IPS-20b (cell line): ENCODE measurements around the gene CPXM2.
A peak's percentile ranks its signal among the peaks of the same experiment; 100 is the strongest.

Experiments
- H3K27ac ChIP-seq: one replicate; pipeline ENCODE4 v1.5.1; 2013; ENCODE audit warnings: low read length
- H3K27me3 ChIP-seq: 2 replicates; pipeline ENCODE4 v1.6.1; 2013; ENCODE audit warnings: mild to moderate bottlenecking, low read length, inconsistent platforms; ENCODE audit not compliant: insufficient read depth
- H3K36me3 ChIP-seq: 2 replicates; pipeline ENCODE4 v1.6.1; 2013; ENCODE audit warnings: low read depth, mild to moderate bottlenecking, inconsistent platforms, low read length, moderate library complexity; ENCODE audit not compliant: insufficient read depth
- H3K4me1 ChIP-seq: 2 replicates; pipeline ENCODE4 v1.6.1; 2013; ENCODE audit warnings: mild to moderate bottlenecking, control low read depth, inconsistent platforms, low read length, moderate library complexity; ENCODE audit not compliant: insufficient read depth
- H3K4me3 ChIP-seq: 2 replicates; pipeline ENCODE4 v1.5.1; 2013; ENCODE audit warnings: mild to moderate bottlenecking, low read length, inconsistent platforms
- H3K9ac ChIP-seq: 2 replicates; pipeline ENCODE4 v1.6.1; 2013; ENCODE audit warnings: low read depth, mild to moderate bottlenecking, inconsistent platforms, low read length, moderate library complexity
- H3K9me3 ChIP-seq: 2 replicates; pipeline ENCODE4 v1.6.1; 2013; ENCODE audit warnings: mild to moderate bottlenecking, low read depth, low read length, inconsistent platforms; ENCODE audit not compliant: insufficient read depth

Gene CPXM2

DNA sequence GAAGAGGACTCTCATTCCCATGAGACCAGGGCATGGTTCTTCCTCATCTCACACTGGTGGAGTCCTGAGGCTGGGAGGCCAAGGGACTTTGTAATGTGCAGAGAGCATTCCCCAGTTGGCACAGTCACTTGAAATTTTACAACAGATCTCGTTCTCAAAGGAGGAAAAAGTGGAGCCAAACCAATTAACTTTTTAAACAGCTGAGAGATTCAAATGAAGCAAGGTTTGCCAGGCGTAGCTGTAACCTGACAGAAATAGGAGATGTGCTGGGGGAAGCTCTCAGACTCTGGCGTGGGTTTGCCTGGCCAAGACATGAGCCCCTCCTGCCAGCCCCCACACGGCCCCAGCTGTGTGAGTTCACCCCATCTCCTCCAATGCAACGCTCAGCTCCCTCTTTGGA lies 12.0 kb upstream of the CPXM2 start:
- Histone ChIP-seq H3K4me3 (no peak overlapping the region), H3K4me1 (no peaks in the 10 kb centered on the region; the same call in 1 of the 2 replicates)

DNA sequence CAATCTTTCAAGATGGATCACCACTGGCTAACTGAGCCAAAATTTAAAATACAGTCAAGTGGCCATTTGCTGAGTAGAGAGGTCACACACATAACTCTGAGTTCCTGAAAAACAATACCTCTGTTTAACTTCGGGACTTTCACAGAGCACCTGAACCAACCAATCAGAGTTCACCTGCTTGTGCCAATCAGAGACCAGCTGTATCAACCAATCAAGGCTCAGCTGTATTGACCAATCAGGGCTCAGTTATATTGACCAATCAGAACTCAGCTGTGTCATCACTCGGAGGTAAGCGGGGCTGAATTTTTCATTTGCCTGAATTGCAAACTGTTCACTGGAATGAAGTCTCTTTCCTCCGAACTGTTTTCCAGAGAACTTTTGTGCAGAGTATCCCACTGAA lies 10.0 kb upstream of the CPXM2 start:
- no peaks in the 10 kb centered on the region for H3K36me3 ChIP-seq
- H3K27me3 ChIP-seq, result no peaks in the 10 kb centered on the region
- H3K4me1 ChIP-seq, result no peaks in the 10 kb centered on the region; the same call in 1 of the 2 replicates
- H3K9me3 ChIP-seq, result peaks cover 12% of the 10 kb centered on the region; the same call in 1 of the 2 replicates
- no peak overlapping the region for H3K27ac ChIP-seq
- H3K4me3 ChIP-seq, result no peak overlapping the region
- H3K9ac ChIP-seq, result no peak overlapping the region

More for the DNA sequence above, 12.0 kb upstream of the CPXM2 start:
- H3K27ac ChIP-seq, result no peak overlapping the region
- no peak overlapping the region for H3K9ac ChIP-seq
- peaks cover 12% of the 10 kb centered on the region; the same call in 1 of the 2 replicates for H3K9me3 ChIP-seq
- no peaks in the 10 kb centered on the region; the same call in 1 of the 2 replicates for H3K27me3 ChIP-seq
- no peaks in the 10 kb centered on the region for H3K36me3 ChIP-seq

DNA sequence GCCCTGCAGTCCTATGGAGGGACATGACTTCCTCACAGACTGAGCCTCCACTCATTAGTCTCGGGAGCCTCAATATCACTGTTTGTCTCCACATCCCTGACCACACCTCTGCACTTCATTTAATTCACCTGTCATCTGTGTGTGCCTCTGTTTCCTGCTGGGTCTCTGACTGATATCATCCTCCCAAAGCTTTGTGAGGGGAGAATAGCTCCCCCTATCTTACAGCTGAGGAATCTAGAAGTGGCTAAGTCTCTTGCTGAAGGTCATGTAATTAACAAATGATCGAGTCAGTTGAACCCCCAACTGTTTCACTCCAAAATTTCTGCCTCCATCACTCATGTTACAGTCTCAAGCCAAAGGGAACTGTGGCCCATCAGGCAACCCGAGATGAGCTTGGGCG lies 5.5 kb upstream of the CPXM2 start:
- H3K27ac ChIP-seq, result no peak overlapping the region

GRCh38 chr10:123896246-123896927 lies 4.8 kb upstream of the CPXM2 start:
- Histone ChIP-seq H3K4me1 (peaks cover 5% of the 10 kb centered on the region), H3K36me3 (no peaks in the 10 kb centered on the region), H3K27ac (no peak overlapping the region), H3K9ac (no peak overlapping the region), H3K27me3 (peaks cover 30% of the 10 kb centered on the region), H3K9me3 (peaks cover 12% of the 10 kb centered on the region; the same call in 1 of the 2 replicates), H3K4me3 (no peak overlapping the region)

More for the DNA sequence above, 5.5 kb upstream of the CPXM2 start:
- peaks cover 12% of the 10 kb centered on the region; the same call in 1 of the 2 replicates for H3K9me3 ChIP-seq
- H3K4me3 ChIP-seq, result no peak overlapping the region
- H3K4me1 ChIP-seq, result peaks cover 2% of the 10 kb centered on the region
- peaks cover 25% of the 10 kb centered on the region for H3K27me3 ChIP-seq
- H3K36me3 ChIP-seq, result no peaks in the 10 kb centered on the region
- H3K9ac ChIP-seq, result no peak overlapping the region

- Histone ChIP-seq H3K9me3 (no peaks in the 10 kb centered on the region), H3K4me3 (no peak overlapping the region), H3K36me3 (no peaks in the 10 kb centered on the region), H3K4me1 (peaks cover 9% of the 10 kb centered on the region), H3K9ac (no peak overlapping the region), H3K27me3 (peaks cover 48% of the 10 kb centered on the region), H3K27ac (no peak overlapping the region)
Observed at GRCh38 chr10:123893651-123894050, 2.0 kb upstream of the CPXM2 start.

DNA sequence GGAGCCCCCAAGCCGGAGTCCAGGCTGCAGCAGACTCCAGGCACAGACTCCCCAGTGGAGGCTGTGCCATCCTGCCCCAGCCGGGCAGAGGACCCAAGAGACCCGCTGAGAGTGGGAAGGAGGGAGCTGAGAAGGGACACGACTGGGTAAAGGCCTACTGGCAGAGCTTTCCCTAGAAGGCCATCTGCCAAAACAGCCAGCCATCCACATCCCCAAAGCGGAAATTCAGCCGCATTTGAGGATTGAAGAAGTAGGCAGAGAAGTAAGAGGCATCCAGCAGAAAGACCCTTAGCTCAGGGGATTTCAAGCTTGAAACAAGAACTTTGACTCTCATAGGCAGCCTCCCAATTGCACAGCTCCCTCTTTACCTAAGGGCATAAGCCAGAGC lies 857 bp downstream of the CPXM2 start:
- Histone ChIP-seq H3K4me3 (peak overlapping the region; percentile 65), H3K36me3 (no peaks in the 10 kb centered on the region), H3K9me3 (no peaks in the 10 kb centered on the region), H3K27ac (no peak overlapping the region), H3K4me1 (peaks cover 14% of the 10 kb centered on the region), H3K9ac (peak overlapping the region; percentile 46; the same call in 1 of the 2 replicates), H3K27me3 (peaks cover 48% of the 10 kb centered on the region)

DNA sequence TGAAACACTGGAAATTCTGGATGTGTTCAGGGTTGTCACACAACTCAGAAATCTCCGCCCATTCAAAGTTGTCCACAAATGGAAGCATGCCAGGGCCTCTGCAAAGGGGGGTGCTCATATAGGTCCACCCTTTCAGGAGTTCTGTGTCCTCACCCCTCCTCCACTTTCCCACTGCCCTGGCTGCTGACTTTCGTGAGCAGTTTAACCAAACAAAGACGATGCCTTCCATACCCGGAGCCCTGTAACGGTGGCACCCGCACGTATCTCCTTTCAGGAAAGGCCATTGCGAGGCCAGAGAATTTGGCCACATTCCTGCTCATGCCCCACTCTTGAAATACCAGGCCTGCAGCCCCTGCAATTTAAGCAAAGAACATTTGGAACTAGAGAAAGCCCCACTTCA lies 1.4 kb downstream of the CPXM2 start:
- Histone ChIP-seq H3K4me1 (peaks cover 14% of the 10 kb centered on the region), H3K4me3 (peak overlapping the region; percentile 65; the same call in 1 of the 2 replicates), H3K36me3 (no peaks in the 10 kb centered on the region)

GRCh38 chr10:123889821-123890220 lies 1.8 kb downstream of the CPXM2 start:
- Histone ChIP-seq H3K27me3 (peaks cover 48% of the 10 kb centered on the region), H3K27ac (no peak overlapping the region), H3K36me3 (no peaks in the 10 kb centered on the region), H3K9me3 (no peaks in the 10 kb centered on the region), H3K4me1 (peaks cover 14% of the 10 kb centered on the region), H3K4me3 (peak overlapping the region; percentile 65; the same call in 1 of the 2 replicates), H3K9ac (no peak overlapping the region)

More for the DNA sequence above, 1.4 kb downstream of the CPXM2 start:
- Histone ChIP-seq H3K27me3 (peaks cover 48% of the 10 kb centered on the region), H3K27ac (no peak overlapping the region), H3K9ac (no peak overlapping the region; the same call in 1 of the 2 replicates), H3K9me3 (no peaks in the 10 kb centered on the region)

DNA sequence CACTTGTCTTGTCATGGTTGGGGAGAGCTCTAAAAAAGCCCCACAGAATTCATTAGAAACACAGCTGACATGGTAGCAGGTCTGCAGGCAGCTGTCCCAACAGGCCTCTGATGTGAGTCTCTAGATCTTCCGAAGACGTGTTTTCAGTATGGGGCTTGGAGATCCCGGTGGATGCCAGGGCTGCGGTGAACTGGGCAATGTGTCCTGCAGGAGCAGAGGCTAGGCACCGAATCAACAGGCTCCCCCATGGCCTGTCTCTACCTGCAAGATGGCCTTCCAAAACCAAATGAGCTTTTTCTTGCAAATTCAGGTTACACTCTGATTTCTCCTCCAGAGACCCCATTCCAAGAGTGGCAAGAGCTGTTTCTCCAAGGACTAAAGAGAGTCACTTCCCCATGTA lies 2.9 kb downstream of the CPXM2 start:
- Histone ChIP-seq H3K36me3 (no peaks in the 10 kb centered on the region), H3K4me3 (no peak overlapping the region), H3K9ac (no peak overlapping the region), H3K27ac (no peak overlapping the region), H3K4me1 (peaks cover 14% of the 10 kb centered on the region), H3K9me3 (no peaks in the 10 kb centered on the region), H3K27me3 (peaks cover 39% of the 10 kb centered on the region)

GRCh38 chr10:123888256-123888655 lies 3.4 kb downstream of the CPXM2 start:
- no peaks in the 10 kb centered on the region for H3K9me3 ChIP-seq

DNA sequence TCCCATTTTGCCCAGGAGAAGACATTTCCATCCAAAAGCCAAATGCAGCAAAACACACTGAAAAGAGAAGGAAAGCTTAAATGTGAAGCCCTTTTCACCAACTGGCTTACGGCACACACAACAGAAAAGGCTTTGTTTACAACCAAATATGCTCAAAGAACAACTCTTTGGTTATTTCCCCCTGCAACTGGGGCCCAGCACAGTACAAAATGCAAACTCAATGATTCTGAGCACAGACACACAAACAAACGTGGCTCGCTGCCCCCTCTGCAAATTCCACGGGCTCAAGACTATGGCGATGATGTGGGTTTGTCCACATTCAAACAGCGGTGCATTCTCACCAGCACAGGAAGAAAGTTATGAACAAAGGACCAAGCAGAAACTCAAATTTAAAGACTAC lies 5.3 kb downstream of the CPXM2 start:
- Histone ChIP-seq H3K4me3 (no peak overlapping the region), H3K27ac (no peak overlapping the region), H3K4me1 (peaks cover 9% of the 10 kb centered on the region), H3K9ac (no peak overlapping the region), H3K36me3 (no peaks in the 10 kb centered on the region), H3K27me3 (peaks cover 18% of the 10 kb centered on the region), H3K9me3 (no peaks in the 10 kb centered on the region)

More at GRCh38 chr10:123888256-123888655, 3.4 kb downstream of the CPXM2 start:
- Histone ChIP-seq H3K27ac (no peak overlapping the region), H3K4me1 (peaks cover 14% of the 10 kb centered on the region), H3K4me3 (no peak overlapping the region), H3K9ac (no peak overlapping the region), H3K36me3 (no peaks in the 10 kb centered on the region), H3K27me3 (peaks cover 35% of the 10 kb centered on the region)
